Loucy (cell line): Measurements from ENCODE around the gene GNG13.

Source experiments
- EZH2phosphoT487 ChIP-seq: fragments of 200-600 bp; IDR thresholded peaks from 2 replicates; pipeline ENCODE4 v1.6.1; 2018; ENCODE audit warnings: antibody characterized with exemption, mild to moderate bottlenecking, moderate library complexity, borderline replicate concordance
- TF ChIP-seq, protein P1 (sequence below): fragments of 200-600 bp; sonication (generic); conservative IDR thresholded peaks from 2 replicates; pipeline ENCODE4 v1.5.1; 2014; ENCODE audit warnings: mild to moderate bottlenecking, antibody characterized with exemption, low read length

DNA sequence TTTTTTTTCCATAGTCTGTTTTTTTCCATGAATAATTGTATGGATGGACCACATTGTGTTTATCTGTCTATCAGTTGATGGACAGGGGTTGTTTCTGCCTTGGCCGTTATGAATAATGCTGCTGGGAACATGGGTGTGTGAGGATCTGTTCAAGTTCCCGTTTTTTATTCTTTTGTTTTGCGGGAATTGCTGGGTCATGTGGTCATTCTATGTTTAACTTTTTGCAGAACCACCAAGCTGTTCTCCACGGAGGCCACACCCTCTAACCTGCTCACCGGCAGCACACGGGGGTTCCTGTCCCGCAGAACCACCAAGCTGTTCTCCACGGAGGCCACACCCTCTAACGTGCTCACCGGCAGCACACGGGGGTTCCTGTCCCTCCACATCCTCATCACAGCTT is 45.9 kb downstream of the GNG13 start:
- TF ChIP-seq, protein P1, sequence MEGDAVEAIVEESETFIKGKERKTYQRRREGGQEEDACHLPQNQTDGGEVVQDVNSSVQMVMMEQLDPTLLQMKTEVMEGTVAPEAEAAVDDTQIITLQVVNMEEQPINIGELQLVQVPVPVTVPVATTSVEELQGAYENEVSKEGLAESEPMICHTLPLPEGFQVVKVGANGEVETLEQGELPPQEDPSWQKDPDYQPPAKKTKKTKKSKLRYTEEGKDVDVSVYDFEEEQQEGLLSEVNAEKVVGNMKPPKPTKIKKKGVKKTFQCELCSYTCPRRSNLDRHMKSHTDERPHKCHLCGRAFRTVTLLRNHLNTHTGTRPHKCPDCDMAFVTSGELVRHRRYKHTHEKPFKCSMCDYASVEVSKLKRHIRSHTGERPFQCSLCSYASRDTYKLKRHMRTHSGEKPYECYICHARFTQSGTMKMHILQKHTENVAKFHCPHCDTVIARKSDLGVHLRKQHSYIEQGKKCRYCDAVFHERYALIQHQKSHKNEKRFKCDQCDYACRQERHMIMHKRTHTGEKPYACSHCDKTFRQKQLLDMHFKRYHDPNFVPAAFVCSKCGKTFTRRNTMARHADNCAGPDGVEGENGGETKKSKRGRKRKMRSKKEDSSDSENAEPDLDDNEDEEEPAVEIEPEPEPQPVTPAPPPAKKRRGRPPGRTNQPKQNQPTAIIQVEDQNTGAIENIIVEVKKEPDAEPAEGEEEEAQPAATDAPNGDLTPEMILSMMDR, result no peak
- TF ChIP-seq EZH2phosphoT487, result no peak
